Brain pericyte (primary cell): ENCODE measurements around the gene MYBPC2.

Experiments
- DNase-seq: peaks from one replicate; pipeline ENCODE4 v3.0.0-alpha.2; 2012; ENCODE audit warnings: low read depth, low spot score

MYBPC2 gene

GRCh38 chr19:50410109-50410508, 22.6 kb upstream of the MYBPC2 start:
- no peak for DNase-seq

GRCh38 chr19:50412419-50412818, 20.3 kb upstream of the MYBPC2 start:
- no peak for DNase-seq

- no peak for DNase-seq
Measured at GRCh38 chr19:50413096-50413495, 19.6 kb upstream of the MYBPC2 start.

- no peak for DNase-seq
Measured at GRCh38 chr19:50413531-50413930, 19.2 kb upstream of the MYBPC2 start.

GRCh38 chr19:50414864-50415660, 17.6 kb upstream of the MYBPC2 start:
- DNase-seq, result no peak

GRCh38 chr19:50415661-50416033, 17.0 kb upstream of the MYBPC2 start:
- no peak for DNase-seq

GRCh38 chr19:50416034-50416977, 16.4 kb upstream of the MYBPC2 start:
- no peak for DNase-seq

GRCh38 chr19:50417111-50418081, 15.3 kb upstream of the MYBPC2 start:
- DNase-seq, result no peak

GRCh38 chr19:50418176-50419021, 14.3 kb upstream of the MYBPC2 start, which contains the start of gene SPIB:
Gene SPIB (plus strand): TSS chr19:50418938. CDS start chr19:50418963, 25 bp downstream.
- DNase-seq, result no peak

- DNase-seq, result no peak
Measured at GRCh38 chr19:50419022-50419579, 13.6 kb upstream of the MYBPC2 start.

- no peak for DNase-seq
Measured at GRCh38 chr19:50419580-50420035, 13.1 kb upstream of the MYBPC2 start.

GRCh38 chr19:50420127-50420526, 12.6 kb upstream of the MYBPC2 start:
- no peak for DNase-seq

- no peak for DNase-seq
Measured at GRCh38 chr19:50420808-50421207, 11.9 kb upstream of the MYBPC2 start.

GRCh38 chr19:50422397-50423278, 10.1 kb upstream of the MYBPC2 start:
- no peak for DNase-seq

GRCh38 chr19:50423279-50424113, 9.2 kb upstream of the MYBPC2 start:
- no peak for DNase-seq

- no peak for DNase-seq
Measured at GRCh38 chr19:50425581-50425980, 7.1 kb upstream of the MYBPC2 start.

GRCh38 chr19:50427318-50427925, 5.3 kb upstream of the MYBPC2 start:
- no peak for DNase-seq

GRCh38 chr19:50427997-50428425, 4.7 kb upstream of the MYBPC2 start:
- DNase-seq, result peak; percentile 44
